Activated naive CD8-positive, alpha-beta T cell treated with anti-CD3 and anti-CD28 coated beads for 36 hours (primary cell): ENCODE results near the gene FAM170A. TPM values are rescaled to one million over a fixed set of nuclear protein-coding genes. Genes with fewer than 3 reads are reported as not detected.

Source experiments
- DNase-seq: peaks from one replicate; pipeline ENCODE4 v3.0.0; 2021
- H3K27ac Mint-ChIP-seq: one replicate; pipeline ENCODE4 v1.8.0; 2022; ENCODE audit warnings: mild to moderate bottlenecking, moderate library complexity, mixed read lengths
- H3K27me3 Mint-ChIP-seq: one replicate; pipeline ENCODE4 v1.8.0; 2022; ENCODE audit warnings: mild to moderate bottlenecking, mixed read lengths
- H3K36me3 Mint-ChIP-seq: one replicate; pipeline ENCODE4 v1.8.0; 2021; ENCODE audit warnings: mild to moderate bottlenecking, mixed read lengths
- H3K4me1 Mint-ChIP-seq: one replicate; pipeline ENCODE4 v1.8.0; 2021; ENCODE audit warnings: mixed read lengths
- H3K4me3 Mint-ChIP-seq: one replicate; pipeline ENCODE4 v1.8.0; 2022; ENCODE audit warnings: mild to moderate bottlenecking, moderate library complexity, mixed read lengths
- H3K9me3 Mint-ChIP-seq: one replicate; pipeline ENCODE4 v1.8.0; 2022; ENCODE audit warnings: mixed read lengths
- total RNA-seq, 2 experiments: library from RNA; stranded (reverse); gene quantifications; one replicate each; pipeline ENCODE4 v1.2.3, GENCODE V29; 2021

The FAM170A gene
- total RNA-seq, 2 experiments from 2014 or later = not detected

DNA sequence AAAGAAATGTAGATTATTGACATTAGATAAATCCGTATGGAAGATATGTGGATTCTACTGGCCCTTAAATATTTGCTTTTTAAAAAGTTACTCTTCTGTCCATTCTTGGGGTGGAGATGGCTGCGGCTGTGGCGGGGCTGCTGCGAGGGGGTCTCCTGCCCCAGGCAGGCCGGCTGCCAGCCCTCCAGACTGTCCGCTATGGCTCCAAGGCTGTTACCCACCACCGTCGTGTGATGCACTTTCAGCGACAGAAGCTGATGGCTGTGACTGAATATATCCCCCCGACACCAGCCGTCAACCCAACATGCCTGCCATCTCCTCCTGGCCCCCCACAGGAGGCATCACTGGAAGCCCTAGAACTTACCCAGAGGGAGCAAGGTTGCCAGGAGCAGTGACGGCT is 50.7 kb downstream of the FAM170A start:
- Mint-ChIP-seq H3K9me3 (peaks cover 3% of the 10 kb centered on the region), H3K4me3 (no peak overlapping the region), H3K27ac (no peak overlapping the region), H3K4me1 (no peaks in the 10 kb centered on the region), H3K27me3 (peaks cover 4% of the 10 kb centered on the region), H3K36me3 (no peaks in the 10 kb centered on the region)
- DNase-seq = no peak

DNA sequence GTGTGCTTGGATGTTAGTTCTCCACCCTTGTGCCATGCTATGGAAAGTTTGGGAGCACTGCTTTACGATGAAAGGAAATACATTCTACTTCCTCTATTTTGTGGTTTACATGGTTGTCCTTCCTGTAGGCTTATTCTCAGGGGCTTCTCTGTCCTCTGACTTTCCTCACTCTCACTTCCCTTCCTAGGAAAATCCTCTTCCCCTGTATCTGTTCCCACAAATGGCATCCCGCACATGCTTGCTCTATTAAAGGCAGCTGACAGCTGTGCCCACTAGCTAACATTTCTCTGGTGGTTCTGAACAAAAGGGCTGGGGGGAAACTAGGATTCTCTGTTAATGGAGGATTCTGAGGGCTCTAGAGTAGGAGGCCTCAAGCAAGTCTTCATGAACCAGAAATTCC is 52.4 kb downstream of the FAM170A start:
- Mint-ChIP-seq H3K36me3 (no peaks in the 10 kb centered on the region), H3K27me3 (peaks cover 4% of the 10 kb centered on the region), H3K4me1 (no peaks in the 10 kb centered on the region), H3K9me3 (peaks cover 1% of the 10 kb centered on the region), H3K4me3 (no peak overlapping the region), H3K27ac (no peak overlapping the region)
- no peak for DNase-seq

DNA sequence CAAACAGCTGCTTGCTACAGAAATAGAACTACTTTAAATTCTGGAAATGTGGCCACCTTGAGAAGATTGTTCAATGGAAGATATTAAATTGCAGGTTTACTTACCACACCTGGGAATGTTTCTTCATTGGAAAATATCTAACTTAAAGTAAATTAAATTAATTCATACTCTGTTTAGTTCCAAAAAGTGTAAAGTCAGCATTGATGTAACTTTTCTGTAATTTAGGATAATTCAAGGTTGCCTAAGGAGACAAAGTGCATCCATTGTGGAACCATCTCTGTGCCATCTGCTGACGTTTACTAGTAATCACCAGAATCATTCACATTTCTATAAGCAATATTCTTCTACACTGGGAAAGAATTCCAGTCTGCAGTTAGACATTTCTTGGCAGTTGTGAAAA is 53.0 kb downstream of the FAM170A start:
- no peak overlapping the region for H3K4me3 Mint-ChIP-seq
- H3K36me3 Mint-ChIP-seq = no peaks in the 10 kb centered on the region
- H3K9me3 Mint-ChIP-seq = peaks cover 1% of the 10 kb centered on the region
- no peak overlapping the region for H3K27ac Mint-ChIP-seq
- H3K4me1 Mint-ChIP-seq = no peaks in the 10 kb centered on the region
- H3K27me3 Mint-ChIP-seq = peaks cover 4% of the 10 kb centered on the region
- no peak for DNase-seq

Other genes with a start within 250 kb of the FAM170A start
- 10 to 100 TPM; 68.3 to 74.2 TPM for gene HSD17B4, start 177.1 kb upstream of the FAM170A start, total RNA-seq